MM.1S (cell line): ENCODE data around the gene DCAF4.

Experiments used
- CTCF ChIP-seq: fragments of 300-600 bp; sonication (generic); IDR thresholded peaks from 2 replicates; pipeline ENCODE4 v1.5.1; 2016; ENCODE audit warnings: antibody characterized with exemption, low read length, mixed read lengths
- EZH2 ChIP-seq: fragments of 300-600 bp; sonication (generic); optimal IDR thresholded peaks from 2 replicates; pipeline ENCODE3; 2017; ENCODE audit warnings: low read depth, mild to moderate bottlenecking, antibody characterized with exemption, low read length, mixed read lengths

- TF ChIP-seq EZH2 (no peak), CTCF (no peak)
These were observed 32.5 kb upstream of the DCAF4 start, which contains the start of gene DPF3 for GRCh38 chr14:72893636-72894322.
